ENCODE results near the gene YEATS2. TPM values are rescaled to one million over a fixed set of nuclear protein-coding genes. Genes with fewer than 3 reads are reported as not detected.
A peak's percentile ranks its signal among the peaks of the same experiment; 100 is the strongest.

The YEATS2 gene
- total RNA-seq, 1 experiment from 2014 or later = 57.4 TPM

- BruUV-seq (replicated peaks) = no TSS peak
- no peak for DNase-seq
- Mint-ChIP-seq H3K36me3 (ENCODE audit: insufficient read depth, unreplicated experiment) (peaks cover 37% of the 10 kb centered on the region), H3K4me1 (ENCODE audit: low read depth, unreplicated experiment) (peaks cover 5% of the 10 kb centered on the region), H3K27ac (ENCODE audit: unreplicated experiment) (no peak overlapping the region), H3K4me3 (ENCODE audit: low read depth, unreplicated experiment) (no peak overlapping the region), H3K27me3 (ENCODE audit: unreplicated experiment) (no peaks in the 10 kb centered on the region), H3K9me3 (ENCODE audit: low read depth, unreplicated experiment) (no peaks in the 10 kb centered on the region)
- TF ChIP-seq, protein P1, sequence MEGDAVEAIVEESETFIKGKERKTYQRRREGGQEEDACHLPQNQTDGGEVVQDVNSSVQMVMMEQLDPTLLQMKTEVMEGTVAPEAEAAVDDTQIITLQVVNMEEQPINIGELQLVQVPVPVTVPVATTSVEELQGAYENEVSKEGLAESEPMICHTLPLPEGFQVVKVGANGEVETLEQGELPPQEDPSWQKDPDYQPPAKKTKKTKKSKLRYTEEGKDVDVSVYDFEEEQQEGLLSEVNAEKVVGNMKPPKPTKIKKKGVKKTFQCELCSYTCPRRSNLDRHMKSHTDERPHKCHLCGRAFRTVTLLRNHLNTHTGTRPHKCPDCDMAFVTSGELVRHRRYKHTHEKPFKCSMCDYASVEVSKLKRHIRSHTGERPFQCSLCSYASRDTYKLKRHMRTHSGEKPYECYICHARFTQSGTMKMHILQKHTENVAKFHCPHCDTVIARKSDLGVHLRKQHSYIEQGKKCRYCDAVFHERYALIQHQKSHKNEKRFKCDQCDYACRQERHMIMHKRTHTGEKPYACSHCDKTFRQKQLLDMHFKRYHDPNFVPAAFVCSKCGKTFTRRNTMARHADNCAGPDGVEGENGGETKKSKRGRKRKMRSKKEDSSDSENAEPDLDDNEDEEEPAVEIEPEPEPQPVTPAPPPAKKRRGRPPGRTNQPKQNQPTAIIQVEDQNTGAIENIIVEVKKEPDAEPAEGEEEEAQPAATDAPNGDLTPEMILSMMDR (IDR thresholded peaks at IDR 0.05; ENCODE audit: unreplicated experiment) = no peak
- CTCF ChIA-PET = no interaction called here
- intact Hi-C loops (cut with micrococcal nuclease; ENCODE audit: unreplicated experiment) = no loop called here
These were observed 121.4 kb downstream of the YEATS2 start for GRCh38 chr3:183818706-183819624.

DNA sequence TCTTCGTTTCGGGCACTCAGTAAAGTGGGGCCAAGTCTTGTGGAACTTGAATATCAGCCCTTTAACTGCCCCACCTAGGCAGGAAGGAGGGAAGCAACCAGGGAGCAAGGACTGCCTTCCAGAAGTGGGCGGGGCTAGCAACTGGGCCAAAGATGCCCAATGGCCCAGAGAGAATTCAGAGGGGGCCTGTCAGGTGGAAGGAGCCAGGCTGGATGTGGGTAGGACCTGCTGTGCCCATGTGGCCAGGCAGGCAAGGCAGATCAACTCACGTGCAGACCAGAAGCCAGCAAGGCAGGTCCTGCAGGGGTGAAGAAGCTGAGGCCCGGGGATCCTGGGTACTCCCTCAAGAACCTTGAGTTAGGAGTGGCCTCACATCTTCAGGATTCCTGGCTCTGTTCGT is 122.2 kb downstream of the YEATS2 start:
- DNase-seq = no peak
- Mint-ChIP-seq H3K27me3 (ENCODE audit: unreplicated experiment) (no peaks in the 10 kb centered on the region), H3K4me3 (ENCODE audit: low read depth, unreplicated experiment) (no peak overlapping the region), H3K36me3 (ENCODE audit: insufficient read depth, unreplicated experiment) (peaks cover 37% of the 10 kb centered on the region), H3K9me3 (ENCODE audit: low read depth, unreplicated experiment) (no peaks in the 10 kb centered on the region), H3K4me1 (ENCODE audit: low read depth, unreplicated experiment) (peaks cover 11% of the 10 kb centered on the region), H3K27ac (ENCODE audit: unreplicated experiment) (no peak overlapping the region)
- TF ChIP-seq, protein P1 (IDR thresholded peaks at IDR 0.05; ENCODE audit: unreplicated experiment) = no peak
- intact Hi-C loops (cut with micrococcal nuclease; ENCODE audit: unreplicated experiment) = no loop called here
- CTCF ChIA-PET = no interaction called here
- BruUV-seq (replicated peaks) = no TSS peak

DNA sequence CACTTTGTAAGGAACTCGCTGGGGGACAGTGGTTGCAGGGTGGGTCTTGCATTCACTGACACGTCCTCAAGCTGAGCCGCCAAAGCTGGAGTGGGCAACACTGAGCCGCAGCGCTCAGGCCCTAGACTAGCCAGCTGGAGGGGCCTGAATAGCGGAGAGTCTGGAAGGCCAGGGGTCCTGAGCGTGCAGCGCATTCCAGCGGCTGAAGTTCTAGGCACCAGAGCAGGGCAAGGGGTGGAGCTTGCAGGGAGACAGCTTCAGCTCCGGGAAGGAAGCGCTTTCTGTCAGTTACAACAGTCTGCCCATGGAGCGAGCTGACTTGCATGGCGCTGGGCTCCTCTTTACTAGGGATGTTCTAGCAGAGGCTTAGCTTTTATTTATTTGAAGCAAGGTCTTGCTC is 125.0 kb downstream of the YEATS2 start:
- Mint-ChIP-seq H3K4me3 (ENCODE audit: low read depth, unreplicated experiment) (no peak overlapping the region), H3K27me3 (ENCODE audit: unreplicated experiment) (no peaks in the 10 kb centered on the region), H3K9me3 (ENCODE audit: low read depth, unreplicated experiment) (no peaks in the 10 kb centered on the region), H3K36me3 (ENCODE audit: insufficient read depth, unreplicated experiment) (peaks cover 42% of the 10 kb centered on the region), H3K27ac (ENCODE audit: unreplicated experiment) (no peak overlapping the region), H3K4me1 (ENCODE audit: low read depth, unreplicated experiment) (peaks cover 11% of the 10 kb centered on the region)
- intact Hi-C loops (cut with micrococcal nuclease; ENCODE audit: unreplicated experiment) = no loop called here
- CTCF ChIA-PET = interaction anchor here (0.6 to 0.7 kb wide), 3 partner anchors 9 to 672 kb away, joined by 3 to 6 read pairs (median 5); no protein-coding TSS in a partner anchor
- BruUV-seq (replicated peaks) = no TSS peak
- TF ChIP-seq, protein P1 (IDR thresholded peaks at IDR 0.05; ENCODE audit: unreplicated experiment) = no peak
- no peak for DNase-seq

DNA sequence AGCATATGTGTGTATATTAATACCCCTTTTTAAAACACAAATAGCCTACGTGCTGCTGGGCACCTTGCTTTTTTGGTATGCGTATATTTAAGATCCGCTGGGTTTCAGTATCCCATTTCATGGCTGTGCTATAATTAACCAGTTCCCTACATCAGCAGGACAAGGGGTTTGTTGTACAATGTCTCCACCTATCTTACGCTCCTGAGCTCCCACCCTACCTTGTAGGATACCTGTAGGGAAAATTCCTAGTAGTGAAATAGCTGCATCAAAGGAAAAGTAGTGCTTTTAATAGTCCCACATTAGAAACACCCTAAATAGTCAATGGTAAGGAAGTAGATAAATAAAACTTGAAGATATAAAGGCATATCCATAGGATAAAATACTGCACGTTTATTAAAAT is 126.4 kb downstream of the YEATS2 start:
- Mint-ChIP-seq H3K27ac (ENCODE audit: unreplicated experiment) (peak overlapping the region; percentile 42), H3K36me3 (ENCODE audit: insufficient read depth, unreplicated experiment) (peaks cover 40% of the 10 kb centered on the region), H3K9me3 (ENCODE audit: low read depth, unreplicated experiment) (no peaks in the 10 kb centered on the region), H3K27me3 (ENCODE audit: unreplicated experiment) (no peaks in the 10 kb centered on the region), H3K4me3 (ENCODE audit: low read depth, unreplicated experiment) (peak overlapping the region; percentile 86), H3K4me1 (ENCODE audit: low read depth, unreplicated experiment) (peaks cover 11% of the 10 kb centered on the region)
- BruUV-seq (replicated peaks) = no TSS peak
- CTCF ChIA-PET = interaction anchor here (1.0 to 2.1 kb wide), 2 partner anchors 57 to 61 kb away, joined by 3 to 11 read pairs; partner anchors contain the start of gene PARL
- intact Hi-C loops (cut with micrococcal nuclease; ENCODE audit: unreplicated experiment) = no loop called here
- no peak for DNase-seq
- TF ChIP-seq, protein P1 (IDR thresholded peaks at IDR 0.05; ENCODE audit: unreplicated experiment) = no peak

All from Calu3 (cell line).